Thymus (tissue), 11 donors: ENCODE measurements around the gene GPATCH8. TPM values are rescaled to one million over a fixed set of nuclear protein-coding genes. Genes with fewer than 3 reads are reported as not detected.

Source experiments
- DNase-seq, 9 donors: peaks; one replicate each; pipeline ENCODE4 v3.0.0-alpha.2; 2013; ENCODE audit warnings: low spot score in 9 of 9, low read depth in 6 of 9, missing footprints in 1 of 9
- H3K27ac ChIP-seq, 2 donors: one replicate each; pipeline ENCODE4 v1.5.1; 2013; ENCODE audit warnings: control low read depth in 1 of 2, low read depth in 1 of 2, low read length in 1 of 2, mild to moderate bottlenecking in 1 of 2, moderate library complexity in 1 of 2
- H3K27me3 ChIP-seq, 2 donors: one replicate each; pipeline ENCODE4 v1.5.1; 2013; ENCODE audit warnings: low read length in 1 of 2; ENCODE audit not compliant: control insufficient read depth in 2 of 2, insufficient read depth in 1 of 2
- H3K36me3 ChIP-seq, 2 donors: one replicate each; pipeline ENCODE4 v1.5.1; 2013; ENCODE audit warnings: low read length in 1 of 2, mild to moderate bottlenecking in 1 of 2, moderate library complexity in 1 of 2; ENCODE audit not compliant: control insufficient read depth in 2 of 2, insufficient read depth in 2 of 2
- H3K4me1 ChIP-seq, 2 donors: one replicate each; pipeline ENCODE4 v1.5.1; 2013; ENCODE audit warnings: low read length in 2 of 2; ENCODE audit not compliant: control insufficient read depth in 2 of 2, insufficient read depth in 2 of 2
- H3K4me3 ChIP-seq, 2 donors: one replicate each; pipeline ENCODE4 v1.5.1; 2013; ENCODE audit warnings: low read length in 2 of 2, control low read depth in 1 of 2, mild to moderate bottlenecking in 1 of 2
- H3K9me3 ChIP-seq, 2 donors: one replicate each; pipeline ENCODE4 v1.5.1; 2013; ENCODE audit warnings: low read length in 1 of 2, mild to moderate bottlenecking in 1 of 2; ENCODE audit not compliant: control insufficient read depth in 2 of 2, insufficient read depth in 1 of 2
- WGBS: extraction: QIAGEN DNeasy Blood & Tissue Kit; methylation state at CpG from one replicate; pipeline ENCODE4 v1.1.7; 2013; 5-methylcytosine and 5-hydroxymethylcytosine counted together
- polyA plus RNA-seq: library from polyadenylated mRNA; stranded (reverse); fragments of 200-250 nt; gene quantifications from one replicate; pipeline ENCODE4 v1.2.3, GENCODE V29; 2013
- total RNA-seq: library from RNA; stranded (reverse); fragments of 120-200 nt; gene quantifications from one replicate; pipeline ENCODE4 v1.2.4, GENCODE V29; 2013
- donor health status: healthy.

The GPATCH8 gene
- total and polyA plus RNA-seq, 2 donors, result 11.1 to 12.7 TPM

DNA sequence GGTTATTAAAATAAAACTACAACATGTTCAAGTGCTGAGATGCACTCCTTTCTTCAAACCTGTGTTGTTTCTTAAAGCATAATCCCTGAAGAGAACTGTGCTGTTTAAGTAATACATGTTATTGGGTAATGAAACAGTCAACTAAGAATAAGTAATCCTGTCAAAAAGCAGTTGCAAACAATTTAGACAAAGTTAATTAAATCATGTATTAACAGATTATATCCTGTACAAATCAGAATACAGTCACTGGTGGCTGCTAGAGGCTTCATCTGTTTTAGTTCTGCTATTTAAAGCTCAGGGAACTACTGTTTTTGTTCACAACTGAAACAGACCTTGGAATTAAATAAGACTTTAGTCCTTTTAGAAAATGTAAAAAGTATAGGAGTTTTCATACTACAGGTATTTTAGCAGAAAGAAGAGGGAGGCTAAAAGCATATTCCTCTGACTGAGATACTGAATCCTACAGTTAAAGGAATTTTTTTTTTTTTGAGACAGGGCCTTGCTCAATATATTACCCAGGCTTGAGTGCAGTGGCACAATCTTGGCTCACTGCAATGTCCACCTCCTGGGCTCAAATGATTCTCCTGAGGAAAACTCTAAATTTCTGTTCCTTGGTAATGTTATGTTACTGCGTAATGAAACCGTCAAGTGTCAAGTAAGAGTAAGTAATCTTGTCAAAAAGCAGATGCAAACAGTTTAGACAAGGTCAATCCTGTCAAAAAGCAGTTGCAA, 86.5 kb downstream of the GPATCH8 start:
- Histone ChIP-seq H3K36me3 (peaks cover 27 to 46% of the 10 kb centered on the region in 2 donors), H3K27me3 (no peaks in the 10 kb centered on the region), H3K27ac (no peak overlapping the region), H3K9me3 (no peaks in the 10 kb centered on the region), H3K4me3 (no peak overlapping the region), H3K4me1 (no peaks in the 10 kb centered on the region)
- DNase-seq, result no peak
- 97% methylated on average over 2 of the region's 2 CpGs for WGBS

DNA sequence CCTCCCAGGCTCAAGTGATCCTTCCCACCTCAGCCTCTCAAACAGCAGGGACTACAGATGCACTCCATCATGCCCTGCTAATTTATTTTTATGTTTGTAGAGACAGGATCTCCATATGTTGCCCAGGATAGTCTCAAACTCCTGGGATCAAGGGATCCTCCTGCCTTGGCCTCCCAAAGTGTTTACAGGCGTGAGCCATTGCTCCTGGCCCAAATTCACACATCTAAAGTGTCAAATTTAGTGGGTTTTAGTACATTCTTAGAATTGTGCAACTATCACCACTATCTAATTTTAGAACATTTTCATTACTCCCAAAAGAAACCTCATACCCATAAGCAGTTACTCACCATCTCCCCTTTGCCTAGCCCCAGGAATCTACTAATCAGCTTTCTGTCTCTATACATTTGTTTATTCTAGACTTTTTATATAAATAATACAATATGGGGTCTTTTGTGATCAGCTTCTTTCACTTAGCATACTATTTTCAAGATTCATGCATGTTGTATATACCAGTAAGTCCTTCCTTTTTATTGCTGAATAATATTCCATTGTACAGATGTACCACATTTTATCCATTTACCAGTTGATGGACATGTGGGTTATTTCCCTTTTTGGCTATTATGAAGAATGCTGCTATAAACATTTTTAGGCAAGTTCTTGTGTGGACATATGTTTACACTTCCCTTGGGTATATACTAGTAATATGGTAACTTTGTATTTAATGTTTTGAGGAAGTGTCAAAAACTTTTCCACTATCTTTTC, 88.6 kb downstream of the GPATCH8 start:
- H3K27ac ChIP-seq, result no peak overlapping the region
- H3K4me1 ChIP-seq, result no peaks in the 10 kb centered on the region
- 98% methylated on average over 1 of the region's 1 CpG for WGBS
- no peaks in the 10 kb centered on the region for H3K9me3 ChIP-seq
- H3K27me3 ChIP-seq, result no peaks in the 10 kb centered on the region
- DNase-seq, result no peak
- peaks cover 18 to 33% of the 10 kb centered on the region in 2 donors for H3K36me3 ChIP-seq
- no peak overlapping the region for H3K4me3 ChIP-seq

- Histone ChIP-seq H3K27ac (no peak overlapping the region), H3K27me3 (no peaks in the 10 kb centered on the region), H3K36me3 (peaks cover 0 to 21% of the 10 kb centered on the region in 2 donors), H3K4me1 (no peaks in the 10 kb centered on the region), H3K9me3 (no peaks in the 10 kb centered on the region), H3K4me3 (no peak overlapping the region)
- 92% methylated on average over 7 of the region's 7 CpGs for WGBS
- no peak for DNase-seq
These were observed 93.7 kb downstream of the GPATCH8 start for GRCh38 chr17:44409309-44410028.

- Histone ChIP-seq H3K4me1 (no peaks in the 10 kb centered on the region), H3K9me3 (no peaks in the 10 kb centered on the region), H3K27me3 (no peaks in the 10 kb centered on the region), H3K36me3 (peaks cover 0 to 28% of the 10 kb centered on the region in 2 donors), H3K4me3 (no peak overlapping the region), H3K27ac (no peak overlapping the region)
- DNase-seq, result no peak
- 97% methylated on average over 4 of the region's 4 CpGs for WGBS
These were observed 94.4 kb downstream of the GPATCH8 start for GRCh38 chr17:44408786-44409185.

- peaks cover 44 to 74% of the 10 kb centered on the region in 2 donors for H3K36me3 ChIP-seq
- DNase-seq, result no peak
- H3K9me3 ChIP-seq, result no peaks in the 10 kb centered on the region
- H3K27ac ChIP-seq, result no peak overlapping the region
- H3K27me3 ChIP-seq, result no peaks in the 10 kb centered on the region
- no peaks in the 10 kb centered on the region for H3K4me1 ChIP-seq
- 96% methylated on average over 5 of the region's 5 CpGs for WGBS
- H3K4me3 ChIP-seq, result no peak overlapping the region
These were observed 100.5 kb downstream of the GPATCH8 start for GRCh38 chr17:44402564-44403172.

DNA sequence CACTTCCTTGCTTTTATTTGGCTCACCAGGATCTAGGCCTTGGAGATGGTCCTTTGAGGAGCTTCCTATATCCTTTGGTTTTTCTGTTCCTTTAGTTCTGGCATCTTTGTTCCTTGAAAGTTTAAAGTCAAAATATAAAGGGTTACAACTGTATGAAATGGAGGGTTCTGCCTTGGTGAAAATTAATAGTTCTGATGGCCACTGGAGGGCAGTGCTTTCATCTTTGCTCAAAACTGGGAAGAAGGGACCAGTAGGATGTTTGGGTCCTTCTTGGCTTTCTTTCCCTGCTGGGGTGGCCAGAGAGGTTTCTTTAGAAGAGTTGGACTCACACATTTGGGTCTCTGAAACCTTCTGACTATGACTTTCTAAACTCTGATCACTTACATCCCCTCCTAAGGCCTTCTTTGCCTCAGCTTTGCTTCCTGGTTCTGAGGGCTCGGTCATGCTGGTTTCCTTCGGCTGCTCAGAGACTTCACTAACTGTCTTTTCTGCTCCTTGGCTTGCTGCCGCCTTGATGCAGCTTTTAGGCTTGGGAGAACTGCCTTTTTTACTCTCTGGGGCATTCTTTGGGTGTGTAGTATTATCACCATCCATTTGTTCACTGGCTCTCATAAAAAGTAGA, 102.9 kb downstream of the GPATCH8 start:
- Histone ChIP-seq H3K36me3 (peaks cover 50 to 71% of the 10 kb centered on the region in 2 donors), H3K4me1 (no peaks in the 10 kb centered on the region), H3K27ac (no peak overlapping the region), H3K4me3 (no peak overlapping the region), H3K27me3 (no peaks in the 10 kb centered on the region), H3K9me3 (no peaks in the 10 kb centered on the region)
- WGBS, result 99% methylated on average over 3 of the region's 3 CpGs
- DNase-seq, result no peak

- H3K4me3 ChIP-seq, result no peak overlapping the region
- no peaks in the 10 kb centered on the region for H3K27me3 ChIP-seq
- no peaks in the 10 kb centered on the region for H3K4me1 ChIP-seq
- DNase-seq, result no peak
- peaks cover 50 to 61% of the 10 kb centered on the region in 2 donors for H3K36me3 ChIP-seq
- H3K27ac ChIP-seq, result no peak overlapping the region
- WGBS, result 98% methylated on average over 41 of the region's 41 CpGs
- no peaks in the 10 kb centered on the region for H3K9me3 ChIP-seq
These were observed 104.2 kb downstream of the GPATCH8 start for GRCh38 chr17:44398692-44399691.
